Measurements from ENCODE around the gene TBC1D1. TPM values are rescaled to one million over a fixed set of nuclear protein-coding genes. Genes with fewer than 3 reads are reported as not detected.

Gene TBC1D1
- total RNA-seq, 1 donor from 2014 or later: 78.9 TPM

- Mint-ChIP-seq H3K4me3 (no peak overlapping the region), H3K4me1 (peaks cover 77% of the 10 kb centered on the region), H3K36me3 (peaks cover 7% of the 10 kb centered on the region), H3K27ac (peak overlapping the region; percentile 62), H3K27me3 (ENCODE audit: low read depth) (no peaks in the 10 kb centered on the region), H3K9me3 (no peaks in the 10 kb centered on the region)
- no peak for TF ChIP-seq CTCF (IDR thresholded peaks at IDR 0.05; ENCODE audit: unreplicated experiment)
- DNase-seq (ENCODE audit: low spot score in 2 of 2, unreplicated experiment in 2 of 2): no peak
These were observed 100.9 kb downstream of the TBC1D1 start for GRCh38 chr4:37991623-37992410.

GRCh38 chr4:37993806-37994205 is 102.9 kb downstream of the TBC1D1 start:
- peaks cover 65% of the 10 kb centered on the region for H3K4me1 Mint-ChIP-seq
- H3K27me3 Mint-ChIP-seq (ENCODE audit: low read depth): no peaks in the 10 kb centered on the region
- no peak overlapping the region for H3K27ac Mint-ChIP-seq
- DNase-seq (ENCODE audit: low spot score in 2 of 2, unreplicated experiment in 2 of 2): no peak
- TF ChIP-seq CTCF (IDR thresholded peaks at IDR 0.05; ENCODE audit: unreplicated experiment): no peak
- peaks cover 7% of the 10 kb centered on the region for H3K36me3 Mint-ChIP-seq
- no peaks in the 10 kb centered on the region for H3K9me3 Mint-ChIP-seq
- no peak overlapping the region for H3K4me3 Mint-ChIP-seq

GRCh38 chr4:37994569-37994968 is 103.7 kb downstream of the TBC1D1 start:
- Mint-ChIP-seq H3K36me3 (peaks cover 7% of the 10 kb centered on the region), H3K27ac (peak overlapping the region; percentile 69), H3K4me1 (peaks cover 59% of the 10 kb centered on the region), H3K9me3 (no peaks in the 10 kb centered on the region), H3K27me3 (ENCODE audit: low read depth) (no peaks in the 10 kb centered on the region), H3K4me3 (no peak overlapping the region)
- no peak for DNase-seq (ENCODE audit: low spot score in 2 of 2, unreplicated experiment in 2 of 2)
- no peak for TF ChIP-seq CTCF (IDR thresholded peaks at IDR 0.05; ENCODE audit: unreplicated experiment)

GRCh38 chr4:37995299-37995821 is 104.5 kb downstream of the TBC1D1 start:
- no peak for DNase-seq (ENCODE audit: low spot score in 2 of 2, unreplicated experiment in 2 of 2)
- H3K27me3 Mint-ChIP-seq (ENCODE audit: low read depth): no peaks in the 10 kb centered on the region
- H3K4me3 Mint-ChIP-seq: no peak overlapping the region
- no peak overlapping the region for H3K27ac Mint-ChIP-seq
- no peak for TF ChIP-seq CTCF (IDR thresholded peaks at IDR 0.05; ENCODE audit: unreplicated experiment)
- H3K36me3 Mint-ChIP-seq: peaks cover 7% of the 10 kb centered on the region
- H3K4me1 Mint-ChIP-seq: peaks cover 55% of the 10 kb centered on the region
- H3K9me3 Mint-ChIP-seq: no peaks in the 10 kb centered on the region

GRCh38 chr4:37995981-37996775 is 105.3 kb downstream of the TBC1D1 start:
- Mint-ChIP-seq H3K27me3 (ENCODE audit: low read depth) (no peaks in the 10 kb centered on the region), H3K4me3 (no peak overlapping the region), H3K27ac (peak overlapping the region; percentile 69), H3K4me1 (peaks cover 49% of the 10 kb centered on the region), H3K9me3 (no peaks in the 10 kb centered on the region), H3K36me3 (peaks cover 7% of the 10 kb centered on the region)
- DNase-seq (ENCODE audit: low spot score in 2 of 2, unreplicated experiment in 2 of 2): no peak
- TF ChIP-seq CTCF (IDR thresholded peaks at IDR 0.05; ENCODE audit: unreplicated experiment): no peak

Measured in mesothelial cell of epicardium (in vitro differentiated cells).